HUES64 (cell line): ENCODE results near the gene PHF24.
"Not testable (repeated sequence)": the region's sequence is repeated elsewhere in the genome, so short reads cannot be mapped to it uniquely, and the experiment has no call there.

Experiments
- H3K27ac ChIP-seq: 2 replicates; pipeline ENCODE4 v1.7.0; 2013; ENCODE audit warnings: low read depth, low read length, inconsistent platforms
- H3K27me3 ChIP-seq: 2 replicates; pipeline ENCODE4 v1.6.1; 2013; ENCODE audit warnings: mild to moderate bottlenecking, low read length; ENCODE audit not compliant: insufficient read depth
- H3K36me3 ChIP-seq: 2 replicates; pipeline ENCODE4 v1.6.1; 2013; ENCODE audit warnings: mild to moderate bottlenecking, low read length; ENCODE audit not compliant: insufficient read depth
- H3K4me1 ChIP-seq: 2 replicates; pipeline ENCODE4 v1.6.1; 2013; ENCODE audit warnings: mild to moderate bottlenecking, low read length, moderate library complexity; ENCODE audit not compliant: insufficient read depth
- H3K4me3 ChIP-seq: 2 replicates; pipeline ENCODE4 v1.5.1; 2013; ENCODE audit warnings: mild to moderate bottlenecking, low read length, moderate library complexity
- H3K9ac ChIP-seq: 2 replicates; pipeline ENCODE4 v1.6.1; 2013; ENCODE audit warnings: mild to moderate bottlenecking, low read depth, low read length
- H3K9me3 ChIP-seq: 2 replicates; pipeline ENCODE4 v1.6.1; 2013; ENCODE audit warnings: low read depth, low read length; ENCODE audit not compliant: insufficient read depth
- WGBS: fragments of 150-250, 120-280 bp; methylation state at CpG from one replicate; pipeline ENCODE4 v1.1.7; 2013; ENCODE audit warnings: missing lambda C conversion rate; 5-methylcytosine and 5-hydroxymethylcytosine counted together

The PHF24 gene

GRCh38 chr9:35000535-35001284 is 42.6 kb downstream of the PHF24 start:
- peaks cover 24% of the 10 kb centered on the region for H3K36me3 ChIP-seq
- no peak overlapping the region for H3K4me3 ChIP-seq
- 92% methylated on average over 6 of the region's 6 CpGs for WGBS
- peaks cover 19% of the 10 kb centered on the region for H3K4me1 ChIP-seq
- H3K27ac ChIP-seq, result no peak overlapping the region
- no peaks in the 10 kb centered on the region for H3K27me3 ChIP-seq
- no peak overlapping the region for H3K9ac ChIP-seq
- no peaks in the 10 kb centered on the region for H3K9me3 ChIP-seq

- Histone ChIP-seq H3K4me1 (peaks cover 19% of the 10 kb centered on the region), H3K9ac (no peak overlapping the region), H3K4me3 (no peak overlapping the region), H3K27ac (no peak overlapping the region), H3K9me3 (no peaks in the 10 kb centered on the region), H3K27me3 (no peaks in the 10 kb centered on the region), H3K36me3 (peaks cover 19% of the 10 kb centered on the region)
- WGBS, result 92% methylated on average over 1 of the region's 2 CpGs
Measured at GRCh38 chr9:35001285-35001677, 43.2 kb downstream of the PHF24 start.

GRCh38 chr9:35001803-35002502 is 43.9 kb downstream of the PHF24 start:
- H3K36me3 ChIP-seq, result peaks cover 12% of the 10 kb centered on the region
- WGBS, result 89% methylated on average over 2 of the region's 2 CpGs
- H3K4me1 ChIP-seq, result peaks cover 19% of the 10 kb centered on the region
- H3K4me3 ChIP-seq, result no peak overlapping the region
- no peaks in the 10 kb centered on the region for H3K9me3 ChIP-seq
- no peak overlapping the region for H3K9ac ChIP-seq
- H3K27ac ChIP-seq, result no peak overlapping the region
- H3K27me3 ChIP-seq, result no peaks in the 10 kb centered on the region

- H3K9ac ChIP-seq, result no peak overlapping the region
- peaks cover 19% of the 10 kb centered on the region for H3K4me1 ChIP-seq
- H3K4me3 ChIP-seq, result no peak overlapping the region
- H3K9me3 ChIP-seq, result no peaks in the 10 kb centered on the region
- H3K27me3 ChIP-seq, result no peaks in the 10 kb centered on the region
- 0 out of 2 replicates have a peak overlapping the region, but pooled peaks have one; percentile 35 for H3K27ac ChIP-seq
- H3K36me3 ChIP-seq, result peaks cover 5% of the 10 kb centered on the region
Measured at GRCh38 chr9:35002623-35003022, 44.5 kb downstream of the PHF24 start.

- not testable (repeated sequence) for H3K4me3 ChIP-seq, H3K9ac ChIP-seq, H3K36me3 ChIP-seq, H3K27me3 ChIP-seq, H3K9me3 ChIP-seq, H3K27ac ChIP-seq
- peaks cover 19% of the 10 kb centered on the region for H3K4me1 ChIP-seq
- WGBS, result 88% methylated on average over 14 of the region's 14 CpGs
Measured at GRCh38 chr9:35004299-35004698, 46.2 kb downstream of the PHF24 start.

- 89% methylated on average over 3 of the region's 3 CpGs for WGBS
- H3K36me3 ChIP-seq, result peaks cover 4% of the 10 kb centered on the region; the same call in 1 of the 2 replicates
- H3K4me3 ChIP-seq, result no peak overlapping the region
- H3K27ac ChIP-seq, result no peak overlapping the region
- no peaks in the 10 kb centered on the region for H3K4me1 ChIP-seq
- H3K9me3 ChIP-seq, result peaks cover 30% of the 10 kb centered on the region
- no peaks in the 10 kb centered on the region for H3K27me3 ChIP-seq
- H3K9ac ChIP-seq, result no peak overlapping the region
Measured at GRCh38 chr9:35010351-35010958, 52.4 kb downstream of the PHF24 start.

GRCh38 chr9:35014517-35014916 is 56.4 kb downstream of the PHF24 start:
- WGBS, result 82% methylated on average over 2 of the region's 2 CpGs

GRCh38 chr9:35023443-35023842 is 65.4 kb downstream of the PHF24 start:
- H3K27me3 ChIP-seq, H3K36me3 ChIP-seq, H3K27ac ChIP-seq, H3K9ac ChIP-seq, H3K4me3 ChIP-seq: not testable (repeated sequence)
- H3K4me1 ChIP-seq, result peaks cover 23% of the 10 kb centered on the region
- H3K9me3 ChIP-seq, result peaks cover 14% of the 10 kb centered on the region
- WGBS, result 79% methylated on average over 5 of the region's 5 CpGs

More at GRCh38 chr9:35014517-35014916, 56.4 kb downstream of the PHF24 start:
- Histone ChIP-seq H3K27ac (no peak overlapping the region), H3K9me3 (peaks cover 56% of the 10 kb centered on the region), H3K27me3 (no peaks in the 10 kb centered on the region), H3K4me1 (no peaks in the 10 kb centered on the region), H3K9ac (no peak overlapping the region), H3K36me3 (peaks cover 7% of the 10 kb centered on the region; the same call in 1 of the 2 replicates), H3K4me3 (no peak overlapping the region)

- Histone ChIP-seq H3K27me3 (no peaks in the 10 kb centered on the region), H3K9me3 (peaks cover 17% of the 10 kb centered on the region), H3K4me1 (peaks cover 23% of the 10 kb centered on the region), H3K4me3 (no peak overlapping the region), H3K27ac (peak overlapping the region; percentile 80), H3K9ac (peak overlapping the region; percentile 3; the same call in 1 of the 2 replicates), H3K36me3 (no peaks in the 10 kb centered on the region)
- 71% methylated on average over 3 of the region's 3 CpGs for WGBS
Measured at GRCh38 chr9:35026671-35027070, 68.6 kb downstream of the PHF24 start.

GRCh38 chr9:35027374-35027773 is 69.3 kb downstream of the PHF24 start:
- Histone ChIP-seq H3K36me3 (no peaks in the 10 kb centered on the region), H3K4me1 (peaks cover 23% of the 10 kb centered on the region), H3K9ac (no peak overlapping the region), H3K27ac (peak overlapping the region; percentile 80; the same call in 1 of the 2 replicates), H3K9me3 (peaks cover 17% of the 10 kb centered on the region), H3K27me3 (no peaks in the 10 kb centered on the region), H3K4me3 (no peak overlapping the region)
- 90% methylated on average over 1 of the region's 1 CpG for WGBS

- no peak overlapping the region for H3K9ac ChIP-seq
- H3K9me3 ChIP-seq, result peaks cover 17% of the 10 kb centered on the region
- H3K4me3 ChIP-seq, result no peak overlapping the region
- H3K4me1 ChIP-seq, result peaks cover 23% of the 10 kb centered on the region
- H3K27ac ChIP-seq, result no peak overlapping the region
- H3K27me3 ChIP-seq, result no peaks in the 10 kb centered on the region
- WGBS, result 62% methylated on average over 1 of the region's 1 CpG
- H3K36me3 ChIP-seq, result no peaks in the 10 kb centered on the region
Measured at GRCh38 chr9:35027860-35028259, 69.8 kb downstream of the PHF24 start.
